Hematopoietic multipotent progenitor cell treated with erythropoietin and hydrocortisone succinate and interleukin-3 and kit ligand, for 15 days (in vitro differentiated cells): ENCODE data around the gene MUC4.
"Not testable (repeated sequence)": the region's sequence is repeated elsewhere in the genome, so short reads cannot be mapped to it uniquely, and the experiment has no call there.

ENCODE experiments used
- DNase-seq: peaks from one replicate; pipeline ENCODE4 v3.0.0-alpha.2; 2015; ENCODE audit warnings: low spot score

MUC4 gene

DNA sequence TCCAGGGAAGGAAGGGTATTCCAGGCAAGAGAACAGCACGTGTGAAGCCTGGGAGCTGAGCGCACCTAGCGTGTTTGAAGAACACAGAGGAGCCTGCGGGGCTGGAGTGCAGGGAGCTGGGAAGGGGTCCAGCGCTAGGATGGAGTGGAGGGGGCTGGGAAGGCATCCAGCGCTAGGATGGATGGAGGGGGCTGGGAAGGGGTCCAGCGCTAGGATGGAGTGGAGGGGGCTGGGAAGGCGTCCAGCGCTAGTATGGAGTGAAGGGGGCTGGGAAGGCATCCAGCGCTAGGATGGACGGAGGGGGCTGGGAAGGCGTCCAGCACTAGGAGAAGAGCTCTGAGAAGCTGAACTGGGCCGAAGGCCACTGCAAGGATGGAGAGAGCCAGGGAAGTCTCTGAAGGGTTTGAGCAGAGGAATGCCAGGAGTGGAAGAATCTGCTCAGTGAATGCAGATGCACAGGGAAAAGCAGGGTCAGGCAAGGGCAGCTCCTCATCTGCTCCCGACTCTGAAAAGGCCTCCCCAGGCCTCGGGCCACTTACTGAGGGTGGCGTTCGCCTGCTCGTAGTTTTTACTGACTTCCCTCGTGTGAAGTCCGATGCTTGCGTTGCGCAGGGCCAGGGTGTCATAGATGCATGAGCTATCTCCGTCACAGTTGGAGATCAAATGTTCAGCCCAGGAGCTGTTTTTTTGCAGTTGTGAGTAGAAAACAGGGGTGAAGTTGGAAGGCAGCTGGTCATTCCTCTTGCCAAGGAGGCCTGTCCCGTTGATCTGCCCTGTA lies 51.2 kb downstream of the MUC4 start:
- DNase-seq: no peak

DNA sequence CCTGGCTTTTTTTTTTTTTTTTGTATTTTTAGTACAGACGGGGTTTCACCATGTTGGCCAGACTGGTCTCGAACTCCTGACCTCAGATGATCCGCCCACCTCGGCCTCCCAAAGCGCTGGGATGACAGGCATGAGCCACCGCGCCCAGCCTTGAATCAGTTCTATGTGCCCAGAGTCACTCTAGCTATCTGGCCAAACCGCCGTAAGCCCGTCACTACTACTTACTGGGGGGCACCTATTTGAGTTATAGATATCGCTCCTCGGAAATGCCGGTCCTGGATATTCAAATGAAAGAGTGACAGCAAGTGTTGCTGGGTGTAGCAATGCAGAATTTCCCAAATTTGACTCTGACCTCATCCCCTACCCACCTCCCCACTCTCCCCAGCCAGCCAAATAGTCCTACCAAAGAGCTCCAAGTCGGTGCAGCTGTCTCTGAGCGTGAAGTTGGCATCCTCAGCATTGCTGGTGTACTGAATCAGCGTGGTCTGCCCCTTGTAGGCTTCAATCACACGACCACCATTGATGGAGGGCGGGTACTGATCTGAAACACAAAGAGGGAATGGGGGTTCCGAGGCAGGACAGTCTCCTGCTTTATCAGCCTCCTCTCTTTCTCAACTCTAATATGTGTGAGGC lies 52.9 kb downstream of the MUC4 start:
- no peak for DNase-seq

DNA sequence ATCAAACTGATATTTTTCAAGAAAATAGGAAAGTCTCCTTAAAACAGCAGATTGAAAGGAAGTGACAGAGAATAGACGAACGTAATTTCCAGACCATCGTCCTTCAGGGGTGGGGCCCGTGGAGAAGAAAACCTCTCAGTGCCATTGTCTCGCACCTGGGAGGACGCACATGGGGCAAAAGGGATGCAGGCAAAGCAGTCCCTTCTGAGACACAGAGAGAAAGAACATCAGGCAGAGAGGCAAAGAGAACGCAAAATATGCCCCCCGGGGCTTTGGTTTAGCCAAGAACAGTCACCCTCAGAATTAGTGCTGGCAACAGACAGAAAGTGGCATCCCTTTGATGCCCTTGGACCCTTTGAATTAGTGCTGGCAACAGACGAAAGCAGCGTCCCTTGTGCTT lies 53.9 kb downstream of the MUC4 start:
- no peak for DNase-seq

DNA sequence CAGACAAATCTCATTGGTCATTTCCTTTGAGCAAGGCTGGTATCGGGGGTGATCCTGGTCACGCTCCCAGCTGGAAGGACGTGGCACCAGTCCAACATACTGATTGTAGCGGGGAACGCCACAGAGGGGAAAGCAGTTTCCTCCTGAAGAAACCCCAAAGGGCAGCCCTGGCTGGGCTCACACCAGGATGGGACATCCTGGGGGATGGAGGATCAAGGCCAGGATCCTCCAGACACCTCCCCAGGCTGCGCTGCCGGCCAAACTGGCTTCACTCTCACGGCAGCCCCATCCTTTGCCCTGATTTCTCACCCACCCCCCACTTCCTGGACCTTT lies 54.3 kb downstream of the MUC4 start:
- no peak for DNase-seq

DNA sequence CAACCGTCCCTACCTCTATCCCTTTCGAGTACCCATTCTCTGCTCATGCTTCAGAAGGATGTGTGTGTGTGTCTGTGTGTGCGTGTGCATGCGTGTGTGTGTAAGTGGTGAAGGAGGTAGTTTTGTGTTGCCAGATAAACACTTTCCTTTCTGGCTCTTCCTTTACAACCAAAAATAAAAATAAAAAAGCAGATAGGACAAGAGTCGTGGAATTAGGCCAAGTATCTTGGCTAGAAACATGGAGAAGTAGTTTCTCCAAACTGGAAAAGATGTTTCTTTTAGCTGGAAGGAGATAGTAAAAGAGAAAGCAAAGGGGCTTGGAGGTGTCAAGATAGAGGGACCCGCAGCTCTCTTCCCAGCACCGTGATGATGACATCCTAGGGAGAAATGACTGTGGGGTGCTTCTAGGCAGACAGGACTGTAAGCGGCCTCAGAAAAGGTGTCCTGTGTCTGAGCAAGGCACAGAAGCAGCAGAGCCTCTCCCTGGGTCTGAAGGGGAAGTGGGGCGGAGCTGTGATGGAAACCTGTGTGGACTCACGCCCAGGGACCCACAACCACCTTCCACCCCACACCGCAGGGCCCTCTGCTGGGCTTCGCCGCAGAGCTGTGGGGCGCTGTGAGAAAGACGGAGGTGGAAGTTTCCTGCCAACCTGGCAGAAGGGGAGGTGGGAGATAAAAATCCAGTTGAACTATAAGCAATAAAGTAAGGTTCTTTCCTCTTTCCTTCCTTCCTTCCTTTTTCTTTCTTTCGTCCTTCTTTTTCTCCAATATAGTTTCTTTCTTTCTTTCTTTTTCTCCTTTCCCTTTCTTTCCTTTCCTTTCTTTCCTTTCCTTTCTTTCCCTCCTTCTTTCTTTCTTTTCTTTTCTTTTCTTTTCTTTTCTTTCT lies 55.7 kb downstream of the MUC4 start:
- no peak for DNase-seq

DNA sequence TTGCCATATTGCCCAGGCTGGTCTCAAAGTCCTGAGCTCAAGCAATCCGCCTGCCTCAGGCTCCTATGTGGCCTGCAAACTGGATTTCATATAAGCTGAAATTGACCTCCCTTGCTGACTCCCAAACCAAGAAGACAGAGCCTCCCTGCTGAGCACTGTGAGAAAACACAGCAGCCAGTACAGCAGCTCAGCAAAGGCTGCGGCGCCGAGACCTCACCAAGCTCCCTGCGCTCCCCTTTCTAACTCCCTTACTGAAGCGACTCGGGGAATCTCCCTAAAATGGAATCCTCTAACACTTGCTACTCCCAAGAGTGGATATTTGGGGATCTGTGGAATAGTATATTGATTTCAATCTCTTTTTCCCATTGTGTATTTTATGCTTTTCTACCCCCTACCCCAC lies 56.3 kb downstream of the MUC4 start:
- DNase-seq: no peak

DNA sequence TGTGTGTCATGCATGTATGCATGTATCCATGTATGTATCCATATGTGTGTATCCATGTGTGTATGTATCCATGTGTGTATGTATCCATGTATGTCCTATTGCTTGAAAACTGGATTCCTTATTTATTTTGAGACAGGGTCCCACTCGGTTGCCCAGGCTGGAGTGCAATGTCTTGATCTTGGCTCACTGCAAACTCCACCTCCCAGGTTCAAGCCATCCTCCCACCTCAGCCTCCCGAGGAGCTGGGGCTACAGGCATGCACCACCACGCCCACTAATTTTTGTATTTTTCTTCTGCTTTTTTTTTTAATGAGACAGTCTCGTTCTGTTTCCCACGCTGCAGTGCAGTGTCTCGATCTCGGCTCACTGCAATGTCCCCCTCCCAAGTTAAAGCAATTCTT lies 56.8 kb downstream of the MUC4 start:
- DNase-seq: no peak

DNA sequence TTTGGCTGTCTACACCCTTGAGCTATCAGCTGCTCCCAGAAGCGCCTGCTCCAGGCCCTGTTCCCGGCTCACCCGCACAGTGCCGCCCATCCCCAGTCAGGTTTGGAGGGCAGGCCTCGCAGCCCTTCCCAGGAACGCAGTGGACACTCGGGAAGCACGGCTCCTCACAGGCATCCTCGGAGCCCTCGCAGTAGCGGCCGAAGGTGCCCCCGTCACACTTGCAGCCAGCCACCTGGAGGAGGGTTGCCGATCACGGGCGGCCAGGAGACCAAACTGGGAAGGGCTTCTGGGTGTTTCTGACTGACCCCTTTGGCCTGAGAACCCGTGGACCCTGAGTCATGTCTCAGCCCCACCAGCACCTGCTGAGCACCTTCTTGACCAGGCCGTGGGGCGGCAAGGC lies 57.6 kb downstream of the MUC4 start:
- DNase-seq: no peak

DNA sequence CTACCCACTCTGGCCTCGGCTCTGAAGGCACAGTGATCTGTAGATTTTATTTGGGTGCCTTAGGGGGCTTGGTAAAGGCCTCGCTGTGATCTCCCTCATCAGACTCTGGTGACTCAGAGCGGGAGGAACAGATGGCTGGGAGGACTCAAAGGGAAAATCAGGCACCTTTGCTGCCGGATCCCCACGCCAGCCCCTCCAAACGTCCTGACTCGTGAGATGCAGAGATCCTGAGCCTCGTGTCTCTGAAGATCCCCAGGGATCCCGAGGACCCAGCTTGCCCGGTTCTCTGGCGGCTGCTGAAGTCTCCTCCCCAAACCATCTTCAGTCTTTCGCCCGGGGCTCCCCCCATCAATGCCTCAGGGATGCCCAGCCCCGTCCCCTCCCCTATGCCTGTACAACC lies 58.1 kb downstream of the MUC4 start:
- DNase-seq: no peak

DNA sequence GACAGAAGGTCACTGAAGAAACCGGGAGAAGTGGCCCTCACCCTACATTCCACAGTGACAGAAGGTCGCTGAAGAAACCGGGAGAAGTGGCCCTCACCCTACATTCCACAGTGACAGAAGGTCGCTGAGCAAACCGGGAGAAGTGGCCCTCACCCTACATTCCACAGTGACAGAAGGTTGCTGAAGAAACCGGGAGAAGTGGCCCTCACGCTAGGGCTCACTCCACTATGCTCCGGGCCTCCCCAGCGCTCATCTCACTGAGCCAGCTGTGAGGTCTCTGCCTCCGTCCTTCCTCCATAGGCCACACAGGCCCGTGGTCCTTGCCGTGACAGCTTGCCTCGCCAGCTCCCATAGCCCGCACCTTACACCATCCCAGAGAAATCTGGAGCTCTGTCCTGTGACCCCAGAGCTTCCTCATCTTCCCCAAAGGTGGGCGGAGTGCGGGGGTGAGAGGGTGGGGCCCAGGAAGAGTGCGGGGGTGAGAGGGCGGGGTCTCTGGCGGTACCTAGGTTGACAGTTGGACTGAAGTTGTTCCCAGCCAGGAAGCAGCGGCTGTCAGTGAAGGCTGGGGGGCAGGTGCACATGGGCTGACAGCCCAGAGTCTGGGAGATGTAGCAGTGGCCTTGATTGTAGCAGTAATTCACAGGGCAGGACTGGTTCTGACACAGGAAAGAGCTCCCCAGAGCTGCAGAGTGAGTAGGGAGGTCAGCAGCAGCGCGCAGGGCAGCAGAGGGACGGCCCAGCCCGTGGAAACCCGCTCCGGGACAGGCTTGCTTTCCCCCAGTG lies 59.0 kb downstream of the MUC4 start:
- no peak for DNase-seq

DNA sequence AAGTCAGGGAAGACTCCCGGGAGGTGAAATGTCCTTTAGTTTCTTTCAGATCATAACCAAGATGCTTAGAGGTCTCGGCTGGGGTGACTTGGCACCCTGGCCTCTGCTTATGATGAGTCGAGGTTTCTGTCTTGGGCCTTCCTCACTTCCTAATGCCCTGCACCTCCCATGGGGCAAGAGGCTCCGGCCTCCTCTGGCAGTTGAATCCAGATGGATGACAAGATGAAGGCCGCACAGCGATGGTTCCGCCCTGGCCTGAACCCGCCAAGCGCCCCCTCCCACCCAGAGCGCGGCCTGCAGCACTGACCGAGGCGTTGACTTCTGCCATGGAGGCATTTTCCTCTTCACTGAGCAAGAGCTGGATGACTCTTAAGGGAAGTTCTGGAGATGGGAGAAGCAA lies 59.7 kb downstream of the MUC4 start:
- no peak for DNase-seq

DNA sequence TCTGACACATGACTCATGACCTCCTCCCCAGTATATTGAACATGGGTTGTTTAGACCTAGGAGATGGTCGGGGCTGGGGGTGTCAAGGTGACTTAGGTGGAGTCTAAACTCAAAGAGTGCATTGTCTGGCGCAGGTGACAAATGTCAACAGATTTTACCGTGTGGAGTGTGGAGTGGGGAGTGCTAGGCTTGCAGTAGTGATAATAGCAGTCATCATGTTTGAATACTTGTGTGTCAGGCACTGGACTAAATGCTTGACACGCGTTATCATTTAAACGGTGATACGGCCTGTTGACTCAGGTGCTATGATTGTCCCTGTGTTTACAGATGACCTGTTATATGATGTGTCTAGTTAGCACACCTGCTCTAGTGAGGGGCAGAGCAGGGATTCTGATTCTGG lies 60.2 kb downstream of the MUC4 start:
- no peak for DNase-seq

DNA sequence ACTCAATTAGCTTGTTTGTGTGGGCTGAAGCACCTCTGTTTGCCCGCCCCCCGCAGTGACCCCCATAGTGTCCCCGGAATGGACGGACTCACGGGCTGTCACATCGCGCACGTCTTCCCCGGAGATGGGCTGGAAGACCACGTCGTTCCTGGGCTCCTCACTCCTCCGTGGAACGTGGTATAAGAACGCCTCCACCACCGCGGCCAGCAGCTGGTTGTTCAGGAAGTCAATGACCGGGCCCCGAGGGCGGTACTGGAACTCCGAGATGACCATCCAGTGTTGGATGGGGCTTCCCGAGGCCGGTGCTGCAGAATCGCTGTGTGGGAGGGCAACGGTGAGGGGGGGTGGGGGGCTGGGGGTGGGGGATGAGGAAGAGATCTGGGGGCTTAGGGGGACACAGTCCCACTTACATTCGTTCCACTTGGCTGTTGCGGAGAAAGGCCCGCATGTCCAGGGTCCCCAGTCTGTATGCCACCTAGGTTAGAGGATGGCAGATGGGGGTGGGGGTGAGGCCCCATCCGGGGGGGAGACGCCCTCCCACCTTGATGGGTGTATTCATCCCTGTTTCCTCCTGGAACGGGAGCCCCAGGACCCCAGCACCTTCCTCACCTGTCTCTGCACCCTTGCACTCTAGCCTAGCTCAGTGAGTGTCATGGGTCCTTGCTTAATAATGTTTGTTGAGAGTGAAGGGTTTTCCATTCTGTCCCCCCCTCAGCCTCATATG lies 60.8 kb downstream of the MUC4 start:
- DNase-seq: no peak

DNA sequence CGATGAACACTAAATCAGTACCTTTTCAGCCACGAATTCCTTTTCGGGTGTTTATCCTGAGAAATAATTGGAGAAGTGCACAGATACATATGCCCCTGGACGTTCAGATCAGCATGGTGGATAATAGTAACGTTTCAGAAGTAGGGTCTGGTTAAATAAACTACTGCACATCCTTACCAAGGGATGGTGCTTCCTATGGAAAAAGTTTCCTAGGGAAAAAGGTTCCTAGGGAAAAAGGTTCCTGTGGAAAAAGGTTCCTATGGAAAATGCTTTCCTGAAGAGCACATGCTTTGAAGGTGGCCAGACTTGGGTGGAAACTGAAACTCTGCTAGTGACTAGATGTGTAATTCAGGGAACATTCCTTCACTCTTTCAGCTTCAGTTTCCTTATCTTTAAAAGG lies 62.6 kb downstream of the MUC4 start:
- DNase-seq: not testable (repeated sequence)

DNA sequence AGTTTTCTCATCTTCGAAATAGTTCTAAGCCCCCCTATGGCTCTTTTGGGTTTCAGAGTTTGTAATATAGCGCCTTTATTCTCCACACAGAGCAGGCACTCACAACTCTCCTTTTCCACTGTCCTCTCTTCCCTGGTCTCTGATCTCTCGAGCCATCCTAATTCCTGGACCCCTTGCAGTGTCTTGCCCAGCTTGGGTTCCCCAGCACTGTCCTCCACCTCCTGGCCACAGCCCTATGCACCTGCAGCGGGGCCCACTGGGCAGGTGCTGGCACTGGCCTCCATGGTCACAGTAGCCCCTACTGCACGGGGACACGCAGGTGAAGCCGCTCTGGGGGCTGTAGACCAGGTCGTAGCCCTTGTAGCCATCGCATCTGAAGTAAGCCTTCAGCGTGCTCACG lies 63.1 kb downstream of the MUC4 start:
- no peak for DNase-seq

DNA sequence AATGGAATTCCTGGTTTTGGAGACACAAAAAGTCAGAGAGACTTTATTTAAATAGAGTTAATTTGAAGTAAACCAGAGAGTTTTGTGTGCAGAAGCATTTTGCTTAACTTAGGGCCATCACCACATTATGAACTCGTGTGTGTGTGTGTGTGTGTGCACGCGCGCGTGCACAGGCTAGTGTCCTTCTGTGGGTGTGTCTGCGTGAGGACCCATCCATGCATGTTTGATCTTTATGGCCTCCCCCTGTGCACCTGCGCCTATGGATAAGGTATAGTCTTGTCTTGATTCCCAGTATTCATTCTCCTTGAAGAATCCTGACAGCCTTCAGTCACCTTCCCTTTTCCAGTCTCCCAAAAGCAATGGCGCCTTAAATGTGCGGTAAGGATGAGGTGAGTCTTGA lies 65.0 kb downstream of the MUC4 start:
- no peak for DNase-seq

DNA sequence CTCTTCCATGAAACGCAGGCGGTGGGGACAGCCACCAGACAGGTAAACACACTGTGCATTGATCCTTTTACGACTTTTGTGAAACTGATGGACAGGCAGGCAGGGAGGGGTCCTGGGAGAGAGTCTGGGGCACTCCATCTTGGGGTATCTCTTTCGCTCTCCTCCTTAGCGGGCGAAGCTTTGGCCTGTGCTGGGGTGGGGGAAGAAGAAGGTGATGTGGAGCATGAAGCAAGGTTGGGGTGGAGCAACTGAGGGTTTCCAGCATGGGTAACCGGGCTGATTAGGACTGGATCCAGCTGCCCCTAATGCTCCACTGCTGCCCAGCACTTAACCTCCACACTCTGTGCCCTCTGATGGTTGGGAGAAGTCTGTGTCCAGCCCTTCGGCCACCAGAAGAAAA lies 65.4 kb downstream of the MUC4 start:
- no peak for DNase-seq

DNA sequence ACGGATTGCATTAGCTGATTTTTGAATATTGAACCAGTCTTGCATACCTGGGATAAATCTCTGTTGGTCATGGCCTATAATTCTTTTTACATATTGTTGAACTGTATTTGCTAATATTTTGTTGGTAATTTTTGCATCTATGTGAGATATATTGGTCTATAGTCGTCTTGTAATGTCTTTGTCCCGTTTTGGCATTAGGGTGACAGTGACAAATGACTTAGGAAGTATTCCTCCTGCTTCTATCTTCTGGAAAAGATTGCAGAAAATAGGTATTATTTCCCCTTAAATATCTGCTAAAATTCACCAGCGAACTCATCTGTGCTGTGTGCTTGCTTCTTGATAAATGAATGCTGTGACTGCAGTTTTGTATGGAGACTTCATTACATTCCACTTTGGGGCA lies 67.3 kb downstream of the MUC4 start:
- DNase-seq: no peak

DNA sequence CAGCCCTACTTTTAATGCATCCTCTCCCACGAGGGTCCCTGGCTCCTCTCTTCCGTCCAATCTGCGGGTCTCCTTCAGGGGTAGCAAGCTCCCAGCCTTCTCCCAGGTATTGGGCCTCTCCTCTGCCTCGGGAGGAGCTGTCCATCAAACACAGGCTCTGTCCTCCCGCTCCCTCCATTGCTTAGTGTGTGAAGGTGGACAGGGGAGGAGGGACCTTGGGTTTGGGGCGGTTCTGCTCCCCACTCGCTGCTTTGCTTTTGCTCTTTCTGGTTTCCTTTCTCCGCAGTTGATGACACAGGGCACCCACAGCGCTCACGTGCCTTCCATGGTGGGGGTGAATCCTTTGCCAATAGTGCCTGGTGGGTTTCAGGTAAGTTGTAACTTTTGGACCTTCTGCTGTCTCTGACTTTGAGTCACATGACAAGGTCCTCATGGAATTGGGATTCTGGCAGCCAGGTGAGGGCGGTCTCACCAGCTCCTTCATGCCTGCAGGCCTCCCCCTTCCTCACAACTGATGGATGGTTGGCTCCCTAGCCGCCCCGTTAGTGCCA lies 72.1 kb downstream of the MUC4 start:
- DNase-seq: no peak

DNA sequence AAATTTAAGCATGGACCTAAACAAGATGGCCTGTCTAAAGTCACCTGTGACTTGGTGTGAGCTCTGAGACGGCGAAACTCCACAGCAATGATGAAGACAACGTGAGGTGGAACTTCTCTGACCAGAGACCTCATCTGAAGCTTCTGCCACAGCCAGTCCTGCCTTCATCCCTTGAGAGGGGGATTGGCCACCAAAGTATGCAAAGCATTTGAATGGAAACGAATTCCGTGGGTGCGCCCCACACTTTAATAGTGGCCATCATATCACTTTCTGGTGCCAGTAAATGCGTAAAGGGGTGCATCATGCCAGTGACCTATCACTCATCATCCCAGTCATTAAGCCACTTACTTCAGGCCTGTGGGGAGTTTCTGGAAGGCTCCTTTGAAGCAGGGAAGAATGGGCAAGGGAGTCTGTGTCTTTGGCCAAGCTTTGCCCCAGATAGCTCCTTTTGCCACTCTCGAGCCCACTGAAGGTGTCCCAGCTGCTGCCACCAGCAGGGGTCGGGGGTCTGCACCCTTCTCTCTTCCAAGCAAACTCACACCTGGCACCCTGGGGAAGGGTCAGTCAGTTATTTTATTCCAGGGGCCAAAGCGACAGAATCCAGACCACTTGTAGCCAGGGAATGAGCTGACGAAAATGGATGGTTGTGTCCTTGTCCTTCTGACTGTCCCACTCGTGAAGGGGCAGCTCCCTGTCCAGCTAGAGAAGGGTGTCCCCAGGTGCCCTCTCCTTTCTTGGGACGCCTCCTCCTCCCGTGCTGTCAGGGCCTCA lies 73.3 kb downstream of the MUC4 start:
- DNase-seq: no peak

DNA sequence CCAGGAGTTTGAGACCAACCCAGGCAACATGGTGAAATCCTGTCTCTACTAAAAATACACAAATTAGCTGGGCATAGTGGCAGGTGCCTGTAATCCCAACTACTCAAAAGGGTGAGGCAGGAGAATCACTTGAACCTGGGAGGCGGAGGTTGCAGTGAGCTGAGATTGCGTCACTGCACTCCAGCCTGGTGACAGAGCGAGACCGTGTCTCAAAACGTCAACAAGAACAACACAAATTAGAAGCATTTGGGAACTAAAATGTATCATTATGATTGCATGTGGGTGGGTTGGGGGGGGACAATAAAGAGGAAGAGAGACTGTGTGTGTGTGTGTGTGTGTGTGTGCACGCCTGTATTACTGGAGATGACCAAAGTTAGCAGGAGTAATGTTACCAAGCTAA lies 73.9 kb downstream of the MUC4 start:
- DNase-seq: not testable (repeated sequence)
